OCI-LY3 (cell line): ENCODE data around the gene ACTG2.

Experiments
- CTCF ChIP-seq: fragments of 200-600, 300-600 bp; sonication (generic); IDR thresholded peaks from 2 replicates; pipeline ENCODE4 v1.5.1; 2014; ENCODE audit warnings: antibody characterized with exemption, low read length, low read depth
- EZH2phosphoT487 ChIP-seq: fragments of 200-600 bp; shearing (Covaris generic); IDR thresholded peaks from 2 replicates; pipeline ENCODE4 v1.6.1; 2018; ENCODE audit warnings: antibody characterized with exemption, mixed run types, low read depth

- TF ChIP-seq CTCF (peak; percentile 41), EZH2phosphoT487 (no peak)
Measured at GRCh38 chr2:73907840-73908452, 15.1 kb downstream of the ACTG2 start.
